SK-N-SH treated with all-trans-retinoic acid at 6 μM for 48 hours (cell line): Measurements from ENCODE around the gene SOCS3.

Experiments used
- ATAC-seq: fragments of 200-7000 bp; cut with Tn5 transposase; 3 replicates; pipeline ENCODE4 v1.9.1; 2020; ENCODE audit warnings: mild to moderate bottlenecking, moderate library complexity
- ARNTL ChIP-seq: fragments of 450-650 bp; formaldehyde crosslinking; IDR thresholded peaks from 2 replicates; pipeline ENCODE4 v1.5.0; 2020; ENCODE audit warnings: low read depth, mild to moderate bottlenecking, moderate library complexity, borderline replicate concordance
- BACH2 ChIP-seq: fragments of 250-450 bp; sonication (Bioruptor Pico); IDR thresholded peaks from 2 replicates; pipeline ENCODE4 v1.9.0; 2021; ENCODE audit warnings: mild to moderate bottlenecking, borderline replicate concordance
- CREB5 ChIP-seq: fragments of 250-450 bp; sonication (Bioruptor Pico); IDR thresholded peaks from 2 replicates; pipeline ENCODE4 v1.5.1; 2020; ENCODE audit warnings: low read depth, mild to moderate bottlenecking, moderate library complexity
- CSDC2 ChIP-seq: fragments of 250-450 bp; sonication (Bioruptor Pico); IDR thresholded peaks from 2 replicates; pipeline ENCODE4 v1.5.0; 2020; ENCODE audit warnings: mild to moderate bottlenecking, moderate library complexity
- ESRRG ChIP-seq: fragments of 250-450 bp; sonication (Bioruptor Pico); IDR thresholded peaks from 2 replicates; pipeline ENCODE4 v1.6.1; 2021; ENCODE audit warnings: mild to moderate bottlenecking
- GLIS3 ChIP-seq: fragments of 250-450 bp; sonication (Bioruptor Pico); IDR thresholded peaks from 2 replicates; pipeline ENCODE4 v1.5.0; 2020; ENCODE audit warnings: mild to moderate bottlenecking, moderate library complexity
- ISL1 ChIP-seq: fragments of 250-450 bp; sonication (Bioruptor Pico); IDR thresholded peaks from 2 replicates; pipeline ENCODE4 v2.1.2; 2022; ENCODE audit warnings: mild to moderate bottlenecking, moderate library complexity
- PATZ1 ChIP-seq: fragments of 250-450 bp; sonication (Bioruptor Pico); IDR thresholded peaks from 2 replicates; pipeline ENCODE4 v1.8.0; 2020; ENCODE audit warnings: mild to moderate bottlenecking, moderate library complexity, borderline replicate concordance
- PPARA ChIP-seq: fragments of 250-450 bp; sonication (Bioruptor Pico); IDR thresholded peaks from 2 replicates; pipeline ENCODE4 v1.5.0; 2020; ENCODE audit warnings: mild to moderate bottlenecking, borderline replicate concordance
- RARB ChIP-seq: fragments of 250-450 bp; sonication (Bioruptor Pico); IDR thresholded peaks from 2 replicates; pipeline ENCODE4 v1.8.0; 2021; ENCODE audit warnings: mild to moderate bottlenecking, moderate library complexity
- SNAI2 ChIP-seq: fragments of 250-450 bp; sonication (Bioruptor Pico); IDR thresholded peaks from 2 replicates; pipeline ENCODE4 v1.5.0; 2020; ENCODE audit warnings: mild to moderate bottlenecking, moderate library complexity
- TCF4 ChIP-seq: fragments of 250-450 bp; sonication (Bioruptor Pico); IDR thresholded peaks from 2 replicates; pipeline ENCODE4 v1.8.0; 2021; ENCODE audit warnings: mild to moderate bottlenecking, moderate library complexity, borderline replicate concordance
- TOX ChIP-seq: fragments of 250-450 bp; sonication (Bioruptor Pico); IDR thresholded peaks from 2 replicates; pipeline ENCODE4 v1.8.0; 2021; ENCODE audit warnings: mild to moderate bottlenecking, moderate library complexity, borderline replicate concordance
- ZC3H10 ChIP-seq: fragments of 250-450 bp; sonication (Bioruptor Pico); IDR thresholded peaks from 2 replicates; pipeline ENCODE4 v1.5.1; 2021; ENCODE audit warnings: mild to moderate bottlenecking, moderate library complexity
- ZFP3 ChIP-seq: fragments of 250-450 bp; sonication (Bioruptor Pico); IDR thresholded peaks from 2 replicates; pipeline ENCODE4 v1.5.0; 2020; ENCODE audit warnings: mild to moderate bottlenecking, moderate library complexity
- ZFP30 ChIP-seq: fragments of 450-650 bp; formaldehyde crosslinking; IDR thresholded peaks from 2 replicates; pipeline ENCODE4 v1.5.0; 2022; ENCODE audit warnings: mild to moderate bottlenecking, moderate library complexity
- ZNF565 ChIP-seq: fragments of 450-650 bp; formaldehyde crosslinking; conservative IDR thresholded peaks from 2 replicates; pipeline ENCODE4 v1.5.0; 2020; ENCODE audit warnings: low read depth, mild to moderate bottlenecking, moderate library complexity
- ZNF70 ChIP-seq: fragments of 450-650 bp; formaldehyde crosslinking; IDR thresholded peaks from 2 replicates; pipeline ENCODE4 v1.5.0; 2020; ENCODE audit warnings: mild to moderate bottlenecking, moderate library complexity
- TF ChIP-seq, protein P1 (sequence below): fragments of 250-450 bp; sonication (Bioruptor Pico); IDR thresholded peaks from 2 replicates; pipeline ENCODE4 v1.5.0; 2020; ENCODE audit warnings: mild to moderate bottlenecking, moderate library complexity

Gene SOCS3

DNA sequence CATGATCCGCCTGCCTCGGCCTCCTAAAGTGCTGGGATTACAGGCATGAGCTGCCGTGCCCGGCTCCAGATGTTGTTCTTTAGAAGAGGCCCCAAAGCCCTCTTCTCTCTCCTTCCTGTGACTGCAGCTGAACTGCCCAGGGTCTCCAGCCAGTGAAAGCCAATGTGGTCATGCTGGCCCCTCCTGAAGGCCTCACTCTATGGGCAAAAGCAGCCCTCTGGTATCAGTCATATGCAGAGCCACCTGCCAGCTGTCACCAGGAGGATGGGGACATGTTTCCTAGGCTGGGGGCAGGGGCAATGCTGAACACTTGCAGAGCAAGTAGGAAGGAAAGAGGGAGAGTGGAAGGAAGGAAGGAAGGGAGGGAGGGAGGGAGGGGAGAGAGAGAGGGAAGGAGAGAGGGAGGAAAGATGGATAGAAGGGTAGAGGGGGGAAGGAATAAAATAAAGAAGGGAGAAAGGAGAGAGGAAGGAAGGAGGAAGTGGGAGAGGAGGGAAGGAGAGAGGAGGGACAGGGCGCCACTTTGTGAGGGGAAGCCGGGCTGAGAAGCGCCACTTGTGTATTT is 36.0 kb downstream of the SOCS3 start:
- ATAC-seq: no peak
- no peak for TF ChIP-seq ESRRG
- TF ChIP-seq PATZ1: no peak
- no peak for TF ChIP-seq ZNF565
- no peak for TF ChIP-seq PPARA (CRISPR knock-in tag)
- no peak for TF ChIP-seq RARB (CRISPR knock-in tag)
- no peak for TF ChIP-seq ZFP30 (CRISPR knock-in tag)
- TF ChIP-seq CREB5: no peak
- TF ChIP-seq, protein P1, sequence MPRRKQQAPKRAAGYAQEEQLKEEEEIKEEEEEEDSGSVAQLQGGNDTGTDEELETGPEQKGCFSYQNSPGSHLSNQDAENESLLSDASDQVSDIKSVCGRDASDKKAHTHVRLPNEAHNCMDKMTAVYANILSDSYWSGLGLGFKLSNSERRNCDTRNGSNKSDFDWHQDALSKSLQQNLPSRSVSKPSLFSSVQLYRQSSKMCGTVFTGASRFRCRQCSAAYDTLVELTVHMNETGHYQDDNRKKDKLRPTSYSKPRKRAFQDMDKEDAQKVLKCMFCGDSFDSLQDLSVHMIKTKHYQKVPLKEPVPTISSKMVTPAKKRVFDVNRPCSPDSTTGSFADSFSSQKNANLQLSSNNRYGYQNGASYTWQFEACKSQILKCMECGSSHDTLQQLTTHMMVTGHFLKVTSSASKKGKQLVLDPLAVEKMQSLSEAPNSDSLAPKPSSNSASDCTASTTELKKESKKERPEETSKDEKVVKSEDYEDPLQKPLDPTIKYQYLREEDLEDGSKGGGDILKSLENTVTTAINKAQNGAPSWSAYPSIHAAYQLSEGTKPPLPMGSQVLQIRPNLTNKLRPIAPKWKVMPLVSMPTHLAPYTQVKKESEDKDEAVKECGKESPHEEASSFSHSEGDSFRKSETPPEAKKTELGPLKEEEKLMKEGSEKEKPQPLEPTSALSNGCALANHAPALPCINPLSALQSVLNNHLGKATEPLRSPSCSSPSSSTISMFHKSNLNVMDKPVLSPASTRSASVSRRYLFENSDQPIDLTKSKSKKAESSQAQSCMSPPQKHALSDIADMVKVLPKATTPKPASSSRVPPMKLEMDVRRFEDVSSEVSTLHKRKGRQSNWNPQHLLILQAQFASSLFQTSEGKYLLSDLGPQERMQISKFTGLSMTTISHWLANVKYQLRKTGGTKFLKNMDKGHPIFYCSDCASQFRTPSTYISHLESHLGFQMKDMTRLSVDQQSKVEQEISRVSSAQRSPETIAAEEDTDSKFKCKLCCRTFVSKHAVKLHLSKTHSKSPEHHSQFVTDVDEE (CRISPR knock-in tag): no peak
- TF ChIP-seq GLIS3: no peak
- TF ChIP-seq, all 23 proteins: peak for 0

DNA sequence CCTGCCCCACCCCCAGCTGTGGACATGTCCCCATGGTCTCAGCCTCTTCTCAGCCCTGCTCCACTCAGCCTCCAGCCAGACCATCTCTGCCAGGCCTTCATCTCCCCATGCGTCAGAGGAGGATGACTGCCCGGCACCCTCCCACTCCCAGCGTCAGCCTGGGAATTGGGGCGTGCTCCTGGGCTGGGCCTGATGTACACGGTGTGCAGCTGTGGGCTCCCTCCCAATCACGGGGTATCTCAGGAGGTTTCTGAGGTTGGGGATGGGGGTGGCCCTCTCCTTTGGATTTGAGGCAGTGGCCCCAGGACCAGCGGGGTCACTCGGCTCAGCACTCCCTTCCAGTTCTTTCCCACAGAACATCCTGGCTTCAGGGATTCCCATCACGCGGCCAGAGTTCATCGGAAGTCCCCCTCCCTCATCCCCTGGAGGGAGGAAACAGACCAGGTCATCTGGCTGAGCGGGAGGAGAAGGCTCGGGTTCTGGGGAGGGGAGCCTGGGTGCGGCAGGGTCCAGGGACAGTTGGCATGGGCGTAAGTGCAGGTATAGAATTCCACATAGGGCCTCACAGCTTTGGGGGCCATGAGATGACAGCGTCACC is 36.9 kb downstream of the SOCS3 start:
- TF ChIP-seq ZFP30 (CRISPR knock-in tag) (no peak), TCF4 (CRISPR knock-in tag) (no peak), ZNF70 (CRISPR knock-in tag) (no peak), ARNTL (CRISPR knock-in tag) (no peak), ZFP3 (CRISPR knock-in tag) (no peak), ZC3H10 (CRISPR knock-in tag) (no peak), TOX (CRISPR knock-in tag) (no peak), ESRRG (no peak), BACH2 (CRISPR knock-in tag) (no peak), ISL1 (no peak), CSDC2 (CRISPR knock-in tag) (no peak), PPARA (CRISPR knock-in tag) (no peak), SNAI2 (CRISPR knock-in tag) (no peak), ZNF565 (no peak)
- no peak for ATAC-seq

- no peak for ATAC-seq
- TF ChIP-seq, protein P1 (CRISPR knock-in tag): no peak
- no peak for TF ChIP-seq SNAI2 (CRISPR knock-in tag)
- TF ChIP-seq, all 23 proteins: peak for 0
Observed at GRCh38 chr17:78322327-78322857, 37.5 kb downstream of the SOCS3 start.

DNA sequence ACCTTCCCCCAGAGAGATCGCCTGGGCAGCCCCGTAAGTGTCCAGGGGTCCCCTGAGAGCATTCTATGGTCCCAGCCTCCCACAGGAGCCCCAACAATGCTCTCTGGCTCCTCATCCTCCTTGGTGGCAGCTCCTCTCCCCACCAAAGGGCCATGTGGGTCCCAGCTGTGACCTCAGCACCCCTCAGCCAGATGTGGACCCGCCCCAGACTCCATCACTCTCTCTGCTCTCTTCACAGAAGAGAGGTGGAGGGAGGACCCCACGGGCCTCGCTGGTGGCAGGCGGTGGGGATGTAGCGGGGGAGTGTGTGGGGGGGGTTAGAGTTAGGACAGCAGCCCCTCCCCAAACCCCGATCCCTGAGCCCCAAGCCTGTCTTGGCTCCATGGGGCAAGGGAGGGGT is 41.0 kb downstream of the SOCS3 start:
- TF ChIP-seq PATZ1 (no peak), ZNF70 (CRISPR knock-in tag) (no peak), TCF4 (CRISPR knock-in tag) (no peak)
- no peak for ATAC-seq
